Upper lobe of left lung (tissue), 6 donors: ENCODE results near the gene BRICD5. TPM values are rescaled to one million over a fixed set of nuclear protein-coding genes. Genes with fewer than 3 reads are reported as not detected.
A peak's percentile ranks its signal among the peaks of the same experiment; 100 is the strongest.

ENCODE experiments used
- ATAC-seq, 2 donors: fragments of 200-7000 bp; cut with Tn5 transposase; one replicate each; pipeline ENCODE4 v1.9.1; 2022; ENCODE audit warnings: mild to moderate bottlenecking in 2 of 2, moderate library complexity in 2 of 2; ENCODE audit not compliant: low FRiP score in 2 of 2
- DNase-seq, 2 donors: peaks; one replicate each; pipeline ENCODE4 v3.0.0-alpha.2; 2019 to 2020
- H3K27ac ChIP-seq, 4 donors: fragments of 200-600 bp; sonication (generic); one replicate each; pipeline ENCODE4 v1.5.1; 2016 to 2019
- H3K27me3 ChIP-seq, 4 donors: fragments of 200-600 bp; sonication (generic); one replicate each; pipeline ENCODE4 v1.5.1; 2017 to 2019
- H3K36me3 ChIP-seq, 4 donors: fragments of 200-600 bp; sonication (generic); one replicate each; pipeline ENCODE4 v1.5.1; 2016 to 2019
- H3K4me1 ChIP-seq, 4 donors: fragments of 200-600 bp; sonication (generic); one replicate each; pipeline ENCODE4 v1.5.1; 2018 to 2019
- H3K4me3 ChIP-seq, 4 donors: fragments of 200-600 bp; sonication (generic); one replicate each; pipeline ENCODE4 v1.5.1; 2017 to 2019; ENCODE audit warnings: mild to moderate bottlenecking in 2 of 4, moderate library complexity in 1 of 4
- H3K9me3 ChIP-seq, 4 donors: fragments of 200-600 bp; sonication (generic); one replicate each; pipeline ENCODE4 v1.5.1; 2018 to 2019
- CTCF ChIP-seq, 6 experiments: fragments of 450-650 bp in 4 of 6; fragments of 200-600 bp in 2 of 6; sonication (generic) in 2 of 6; IDR thresholded peaks; one replicate each; pipeline ENCODE4 v1.5.1; 2016 to 2019; ENCODE audit warnings: antibody characterized with exemption in 6 of 6
- EP300 ChIP-seq, 4 donors: sonication (generic); formaldehyde crosslinking; IDR thresholded peaks; one replicate each; pipeline ENCODE4 v1.5.1; 2017; ENCODE audit warnings: antibody characterized with exemption in 4 of 4, control low read depth in 2 of 4
- POLR2A ChIP-seq, 4 donors: fragments of 450-650 bp; IDR thresholded peaks; one replicate each; pipeline ENCODE4 v1.5.1; 2016 to 2017; ENCODE audit warnings: antibody characterized with exemption in 4 of 4, mild to moderate bottlenecking in 2 of 4
- POLR2AphosphoS5 ChIP-seq, 2 donors: sonication (generic); formaldehyde crosslinking; IDR thresholded peaks; one replicate each; pipeline ENCODE4 v1.5.1; 2017; ENCODE audit warnings: antibody characterized with exemption in 2 of 2
- WGBS, 2 donors: methylation state at CpG; one replicate each; pipeline ENCODE4 v1.1.5; 2017 to 2018; 5-methylcytosine and 5-hydroxymethylcytosine counted together
- total RNA-seq, 6 donors: library from RNA; depleted of rRNA in 4 of 6; stranded (reverse); fragments of >200 nt in 4 of 6; gene quantifications; one replicate each; pipeline versions ENCODE4 v1.1.0 to v1.2.1, GENCODE V29; 2016 to 2021
- donor health status: DM: no; HTN: no; CAD: no; lungs with moderate emphysema.
- donor health status: DM: no; HTN: yes; CAD: no; lungs with severe emphysema.

Gene BRICD5
- total RNA-seq, 6 donors from 2014 or later, result 4.0 to 70.2 (median 10.8) TPM

GRCh38 chr16:2237493-2238149, 27.0 kb upstream of the BRICD5 start:
- ATAC-seq (no peak), DNase-seq (peak in 1 of 2 donors; percentile 85)
- WGBS, 2 donors, result 13 to 30% methylated on average over 10 to 32 of the region's 65 CpGs
- no peaks in the 10 kb centered on the region for H3K9me3 ChIP-seq
- TF ChIP-seq POLR2A (IDR thresholded peaks at IDR 0.05), result no peak
- H3K36me3 ChIP-seq, result peaks cover 16 to 50% (median 38%) of the 10 kb centered on the region in 4 donors
- no peak overlapping the region for H3K27ac ChIP-seq
- H3K4me3 ChIP-seq, result peak overlapping the region in 1 of 4 donors; percentile 9
- H3K4me1 ChIP-seq, result peaks cover 12 to 21% (median 19%) of the 10 kb centered on the region in 4 donors
- H3K27me3 ChIP-seq, result peaks cover 0 to 19% (median 10%) of the 10 kb centered on the region in 4 donors

DNA sequence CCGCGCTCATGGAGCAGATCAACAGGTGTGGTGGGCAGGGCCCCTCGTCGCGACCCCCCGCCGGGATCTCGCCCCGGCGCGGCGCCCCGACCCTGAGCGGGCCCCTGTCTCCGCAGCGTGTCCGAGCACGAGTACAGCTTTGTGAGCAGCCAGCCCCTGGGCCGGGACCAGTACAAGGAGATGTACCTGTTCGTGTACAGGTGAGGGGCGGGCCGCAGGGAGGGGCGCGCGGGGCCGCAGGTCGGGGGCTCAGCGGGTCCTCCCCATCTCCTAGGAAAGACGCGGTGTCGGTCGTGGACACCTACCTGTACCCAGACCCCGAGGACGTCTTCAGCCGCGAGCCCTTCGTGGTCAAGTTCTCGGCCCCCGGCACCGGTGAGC, 26.4 kb upstream of the BRICD5 start:
- no peak for TF ChIP-seq POLR2A (IDR thresholded peaks at IDR 0.05)
- TF ChIP-seq CTCF (IDR thresholded peaks at IDR 0.05), result no peak
- no peak for TF ChIP-seq POLR2AphosphoS5 (IDR thresholded peaks at IDR 0.05)
- no peak for TF ChIP-seq EP300 (IDR thresholded peaks at IDR 0.05)
- Histone ChIP-seq H3K9me3 (no peaks in the 10 kb centered on the region), H3K27me3 (peaks cover 0 to 19% (median 10%) of the 10 kb centered on the region in 4 donors), H3K36me3 (peaks cover 21 to 50% (median 40%) of the 10 kb centered on the region in 4 donors), H3K4me3 (peak overlapping the region in 1 of 4 donors; percentile 9), H3K4me1 (peaks cover 12 to 21% (median 19%) of the 10 kb centered on the region in 4 donors), H3K27ac (no peak overlapping the region)
- DNase-seq (peak in 1 of 2 donors; percentile 82), ATAC-seq (no peak)
- 7 to 11% methylated on average over 5 to 7 of the region's 40 CpGs for WGBS, 2 donors

DNA sequence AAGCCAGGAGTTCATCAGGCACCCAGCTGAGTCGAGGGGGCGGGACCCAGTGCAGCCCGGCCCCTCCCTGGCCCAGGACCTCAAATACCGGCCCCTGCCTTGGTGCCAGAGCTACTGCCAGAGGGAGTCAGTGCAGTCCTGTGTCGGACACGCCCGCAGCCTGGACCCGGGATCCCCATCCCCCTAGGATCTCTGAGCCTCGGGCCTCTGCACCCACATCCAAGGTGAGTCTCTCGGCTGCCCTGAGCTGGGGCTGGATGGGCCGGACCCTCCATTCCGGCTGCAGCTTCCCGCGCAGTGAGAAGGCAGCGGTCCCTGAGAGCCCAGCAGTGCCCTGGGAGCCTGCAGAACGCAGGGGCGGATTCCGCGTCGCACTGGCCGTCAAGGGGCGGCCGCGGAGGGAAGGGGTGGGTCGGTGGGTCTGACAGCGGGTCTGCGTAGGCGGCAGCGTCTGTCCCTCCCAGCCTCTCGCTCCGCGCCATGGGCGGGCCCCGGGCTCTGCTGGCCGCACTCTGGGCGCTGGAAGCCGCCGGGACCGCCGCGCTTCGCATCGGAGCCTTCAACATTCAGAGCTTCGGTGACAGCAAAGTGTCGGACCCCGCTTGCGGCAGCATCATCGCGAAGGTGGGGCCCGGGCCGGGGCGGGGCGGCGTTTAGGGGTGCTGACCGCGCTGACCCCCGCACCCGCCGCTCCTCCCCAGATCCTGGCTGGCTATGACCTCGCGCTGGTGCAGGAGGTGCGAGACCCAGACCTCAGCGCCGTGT, 25.9 kb upstream of the BRICD5 start, which contains the start of gene DNASE1L2:
TSS of gene DNASE1L2 (plus strand) at position 108 of the 765 bp plus-strand sequence. CDS start at position 481, 373 bp downstream.
- Histone ChIP-seq H3K4me1 (peaks cover 12 to 21% (median 19%) of the 10 kb centered on the region in 4 donors), H3K36me3 (peaks cover 25 to 52% (median 46%) of the 10 kb centered on the region in 4 donors), H3K9me3 (no peaks in the 10 kb centered on the region), H3K27ac (no peak within 1 kb of the TSS), H3K4me3 (peak within 1 kb of the TSS in 2 of 4 donors; percentile 9 to 10), H3K27me3 (peaks cover 0 to 19% (median 10%) of the 10 kb centered on the region in 4 donors)
- ATAC-seq (peak in 1 of 2 donors; percentile 64), DNase-seq (peak in 1 of 2 donors; percentile 88)
- TF ChIP-seq CTCF (IDR thresholded peaks at IDR 0.05) (no peak), POLR2AphosphoS5 (IDR thresholded peaks at IDR 0.05) (no peak), POLR2A (IDR thresholded peaks at IDR 0.05) (no peak), EP300 (IDR thresholded peaks at IDR 0.05) (no peak)
- WGBS, 2 donors, result 10 to 20% methylated on average over 3 to 4 of the region's 64 CpGs

- Histone ChIP-seq H3K9me3 (no peaks in the 10 kb centered on the region), H3K27me3 (peaks cover 0 to 19% (median 10%) of the 10 kb centered on the region in 4 donors), H3K4me1 (peaks cover 12 to 21% (median 19%) of the 10 kb centered on the region in 4 donors), H3K4me3 (no peak overlapping the region), H3K27ac (no peak overlapping the region), H3K36me3 (peaks cover 28 to 55% (median 53%) of the 10 kb centered on the region in 4 donors)
- TF ChIP-seq EP300 (IDR thresholded peaks at IDR 0.05) (no peak), POLR2A (IDR thresholded peaks at IDR 0.05) (no peak), CTCF (IDR thresholded peaks at IDR 0.05) (no peak), POLR2AphosphoS5 (IDR thresholded peaks at IDR 0.05) (no peak)
- 88 to 89% methylated on average over 8 to 19 of the region's 19 CpGs for WGBS, 2 donors
- no peak for ATAC-seq
- no peak for DNase-seq
Measured at GRCh38 chr16:2235695-2236336, 25.2 kb upstream of the BRICD5 start.

DNA sequence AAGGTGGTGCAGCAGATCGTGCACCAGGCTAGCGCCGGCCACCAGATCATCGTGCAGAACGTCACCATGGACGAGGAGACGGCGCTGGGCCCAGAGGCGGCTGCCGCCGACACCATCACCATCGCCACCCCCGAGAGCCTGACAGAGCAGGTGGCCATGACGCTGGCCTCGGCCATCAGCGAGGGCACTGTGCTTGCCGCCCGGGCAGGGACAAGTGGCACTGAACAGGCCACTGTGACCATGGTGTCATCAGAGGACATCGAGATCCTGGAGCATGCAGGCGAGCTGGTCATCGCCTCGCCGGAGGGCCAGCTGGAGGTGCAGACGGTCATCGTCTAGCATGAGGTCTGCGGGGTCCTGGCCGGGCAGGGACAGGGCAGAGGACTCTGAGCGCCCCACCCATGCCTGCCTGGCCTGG, 24.6 kb upstream of the BRICD5 start:
- Histone ChIP-seq H3K4me1 (peaks cover 12 to 21% (median 19%) of the 10 kb centered on the region in 4 donors), H3K4me3 (no peak overlapping the region), H3K27ac (no peak overlapping the region), H3K27me3 (peaks cover 0 to 19% (median 10%) of the 10 kb centered on the region in 4 donors), H3K9me3 (no peaks in the 10 kb centered on the region), H3K36me3 (peaks cover 28 to 61% (median 58%) of the 10 kb centered on the region in 4 donors)
- DNase-seq, result no peak
- WGBS, 2 donors, result 91 to 92% methylated on average over 19 to 22 of the region's 28 CpGs
- ATAC-seq, result no peak
- TF ChIP-seq CTCF (IDR thresholded peaks at IDR 0.05), result no peak
- no peak for TF ChIP-seq POLR2AphosphoS5 (IDR thresholded peaks at IDR 0.05)
- no peak for TF ChIP-seq EP300 (IDR thresholded peaks at IDR 0.05)
- TF ChIP-seq POLR2A (IDR thresholded peaks at IDR 0.05), result no peak
